GM21786 (cell line): ENCODE results near the gene TP53.
A peak's percentile ranks its signal among the peaks of the same experiment; 100 is the strongest.
"Not testable (repeated sequence)": the region's sequence is repeated elsewhere in the genome, so short reads cannot be mapped to it uniquely, and the experiment has no call there.

Source experiments
- ATAC-seq: cut with Tn5 transposase; IDR thresholded peaks from one replicate; pipeline ENCODE4 v1.9.1; 2021; ENCODE audit not compliant: unreplicated experiment

TP53 gene

GRCh38 chr17:7632492-7632894 is 54.8 kb downstream of the TP53 start:
- ATAC-seq, result no peak

GRCh38 chr17:7631398-7632380 is 55.6 kb downstream of the TP53 start:
- no peak for ATAC-seq

- ATAC-seq, result no peak
Observed at GRCh38 chr17:7629939-7630571, 57.2 kb downstream of the TP53 start, which contains the start of gene SHBG. Gene SHBG, plus strand, starts transcription at chr17:7630135. Its CDS starts 38 bp downstream, at chr17:7630173.

DNA sequence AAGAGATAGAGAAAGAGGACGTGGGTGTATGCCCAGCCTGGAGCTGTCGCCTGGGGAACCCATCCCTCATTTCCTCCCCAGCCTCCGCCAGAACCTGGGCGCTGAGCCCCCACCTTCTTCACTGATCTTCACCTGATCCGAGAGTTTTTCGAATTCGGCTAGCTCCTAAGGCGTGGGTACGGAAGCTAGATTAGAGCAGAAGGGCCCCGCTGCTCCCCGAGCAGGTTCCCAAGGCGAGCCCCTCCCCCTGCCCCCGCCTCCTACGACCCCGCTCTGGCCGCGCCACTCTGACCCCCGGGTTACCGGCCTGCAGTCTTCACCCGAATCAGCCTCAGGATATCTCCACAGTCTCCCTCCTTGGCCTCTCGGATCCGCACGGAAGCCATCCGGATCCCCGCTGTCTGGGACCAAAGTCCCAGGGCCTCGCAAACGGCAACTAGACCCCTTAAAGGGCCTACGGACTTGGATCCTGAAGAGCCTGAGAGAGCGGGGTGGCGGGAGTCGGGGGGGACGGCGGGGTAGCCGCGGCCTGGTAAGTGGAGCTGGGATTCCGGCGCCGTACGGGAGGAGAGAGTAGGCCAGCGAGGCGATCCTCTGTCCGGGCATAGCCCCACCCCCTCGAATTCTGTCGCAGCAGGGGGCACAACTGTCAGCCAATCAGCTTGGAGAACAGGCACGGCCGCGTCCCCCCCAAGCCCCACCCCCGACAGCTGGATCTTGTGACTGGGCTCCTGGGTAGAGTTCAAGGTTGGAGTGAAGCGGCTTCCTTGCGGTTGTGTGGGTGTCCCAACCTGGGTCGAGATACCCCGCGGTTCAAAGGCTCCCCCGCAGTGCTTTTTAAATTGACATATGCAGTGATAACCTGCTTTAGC is 59.8 kb downstream of the TP53 start, which contains the start of gene SAT2:
Gene SAT2, minus strand, starts transcription at position 572 of the 872 bp plus-strand sequence. Its CDS starts 186 bp downstream, at position 386.
- peak; percentile 89 for ATAC-seq

GRCh38 chr17:7626956-7627249 is 60.4 kb downstream of the TP53 start:
- ATAC-seq, result no peak

DNA sequence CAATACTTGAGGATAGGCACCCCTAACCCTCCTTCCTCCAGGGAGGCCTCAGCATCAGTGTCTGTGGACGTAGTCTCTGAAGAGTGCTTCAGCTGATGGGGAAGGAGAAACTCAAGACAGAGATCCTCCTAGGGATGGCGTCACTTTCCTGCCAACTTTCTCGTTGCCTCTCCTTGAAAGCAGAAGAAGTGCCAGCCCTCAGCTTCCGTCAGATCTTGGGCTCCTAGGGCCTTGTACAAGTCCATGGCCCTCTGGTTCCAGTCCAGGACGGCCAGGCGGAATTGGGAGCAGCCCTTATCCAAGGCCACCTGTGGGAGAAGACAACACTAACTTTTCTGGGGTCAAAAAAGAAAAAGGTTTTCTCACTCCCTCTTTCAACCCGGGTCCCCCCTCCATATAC is 61.0 kb downstream of the TP53 start:
- ATAC-seq, result no peak

DNA sequence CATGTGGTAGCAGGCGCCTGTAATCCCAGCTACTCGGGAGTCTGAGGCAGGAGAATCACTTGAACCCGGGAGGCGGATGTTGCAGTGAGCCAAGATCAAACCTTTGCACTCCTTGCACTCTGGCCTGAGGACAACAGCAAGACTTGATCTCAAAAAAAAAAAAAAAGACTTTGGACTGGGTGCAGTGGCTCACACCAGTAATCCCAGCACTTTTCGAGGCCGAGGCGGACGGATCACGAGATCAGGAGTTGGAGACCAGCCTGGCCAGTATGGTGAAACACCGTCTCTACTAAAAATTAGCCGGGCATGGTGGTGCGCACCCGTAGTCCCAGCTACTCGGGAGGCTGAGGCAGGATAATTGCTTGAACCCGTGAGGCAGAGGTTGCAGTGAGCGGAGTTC is 61.5 kb downstream of the TP53 start:
- not testable (repeated sequence) for ATAC-seq

DNA sequence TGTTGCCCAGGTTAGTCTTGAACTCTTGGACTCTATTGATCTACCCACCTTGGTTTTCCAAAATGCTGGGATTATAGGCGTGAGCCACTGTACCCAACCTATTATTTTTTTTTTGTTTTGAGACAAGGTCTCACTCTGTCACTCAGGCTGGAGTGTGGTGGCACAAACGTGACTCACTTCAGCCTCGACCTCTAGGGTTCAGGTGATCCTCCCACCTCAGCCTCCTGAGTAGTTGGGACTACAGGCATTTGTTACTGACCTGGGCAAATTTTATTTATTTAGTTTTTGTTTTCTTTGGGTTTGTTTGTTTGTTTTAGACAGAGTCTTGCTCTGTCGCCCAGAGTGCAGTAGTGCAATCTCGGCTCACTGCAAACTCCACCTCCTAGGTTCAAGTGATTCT is 63.6 kb downstream of the TP53 start:
- no peak for ATAC-seq

- no peak for ATAC-seq
Observed at GRCh38 chr17:7620835-7621234, 66.5 kb downstream of the TP53 start.

DNA sequence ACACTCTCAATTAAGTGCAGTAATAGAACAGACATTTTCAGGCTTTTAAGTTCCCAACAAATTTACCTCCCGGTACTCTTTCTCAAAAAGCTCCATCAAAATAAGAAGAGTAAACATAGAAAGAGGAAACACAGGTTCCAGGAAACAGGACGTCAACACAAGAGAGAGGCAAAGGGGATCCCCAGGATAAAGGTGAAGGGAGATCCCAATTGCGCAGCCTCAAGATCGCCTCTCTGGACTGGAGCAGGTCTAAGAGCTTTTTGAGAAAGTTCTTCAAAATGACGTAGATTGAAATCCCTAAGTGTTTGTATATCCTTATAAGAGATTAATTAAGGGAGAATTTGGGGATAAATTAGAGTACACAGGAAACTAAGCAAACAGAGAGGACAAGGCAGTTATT is 68.7 kb downstream of the TP53 start:
- no peak for ATAC-seq
